HepG2 (cell line): ENCODE results near the gene NID1. TPM values are rescaled to one million over a fixed set of nuclear protein-coding genes. Genes with fewer than 3 reads are reported as not detected.

Experiments
- EP300 ChIP-seq, 3 experiments: sonication (generic) in 1 of 3; formaldehyde crosslinking in 1 of 3; IDR thresholded peaks; 2 replicates each; pipeline versions ENCODE4 v1.5.1 to v1.6.1; 2011 to 2020; ENCODE audit warnings: low read depth in 2 of 3, low read length in 2 of 3, borderline replicate concordance in 1 of 3, improper control_type of control experiment in 1 of 3, mild to moderate bottlenecking in 1 of 3, missing genetic modification reagents in 1 of 3, moderate library complexity in 1 of 3
- FOSL2 ChIP-seq: sonication (generic); formaldehyde crosslinking; IDR thresholded peaks from 2 replicates; pipeline ENCODE4 v1.4.0; 2020; ENCODE audit warnings: missing genetic modification reagents
- GATAD2A ChIP-seq: IDR thresholded peaks from 2 replicates; pipeline ENCODE4 v1.6.1; 2016
- HMG20B ChIP-seq: conservative IDR thresholded peaks from 2 replicates; pipeline ENCODE4 v1.6.1; 2016; ENCODE audit warnings: missing genetic modification reagents, missing compliant biosample characterization
- HNF4A ChIP-seq: sonication (generic); formaldehyde crosslinking; IDR thresholded peaks from 2 replicates; pipeline ENCODE4 v1.4.0; 2020; ENCODE audit warnings: missing genetic modification reagents
- ISL2 ChIP-seq: sonication (generic); formaldehyde crosslinking; IDR thresholded peaks from 2 replicates; pipeline ENCODE4 v1.5.0; 2020; ENCODE audit warnings: missing genetic modification reagents
- PPARG ChIP-seq: conservative IDR thresholded peaks from 2 replicates; pipeline ENCODE4 v1.6.1; 2016; ENCODE audit warnings: missing biosample characterization, missing genetic modification reagents
- SMARCC2 ChIP-seq: fragments of 450-650 bp; IDR thresholded peaks from 2 replicates; pipeline ENCODE4 v1.6.1; 2017; ENCODE audit warnings: antibody characterized with exemption, mild to moderate bottlenecking
- SMC3 ChIP-seq: IDR thresholded peaks from 2 replicates; pipeline ENCODE4 v1.6.1; 2011; ENCODE audit warnings: low read length, improper control_type of control experiment
- ZMYM4 ChIP-seq: sonication (generic); formaldehyde crosslinking; IDR thresholded peaks from 2 replicates; pipeline ENCODE4 v1.8.1; 2023; ENCODE audit warnings: mild to moderate bottlenecking, missing genetic modification reagents
- polyA plus RNA-seq, 8 experiments: library from polyadenylated mRNA; depleted of rRNA in 3 of 8; stranded (reverse) in 7 of 8; unstranded in 1 of 8; fragments of >200 nt; fragmentation: Illumina TruSeq in 4 of 8; extraction: Trizol in 4 of 8; gene quantifications; 2 replicates each; pipeline versions ENCODE4 v1.2.1 to v1.2.3, GENCODE V29; 2011 to 2016; ENCODE audit warnings: low read depth in 4 of 8, missing spikeins in 1 of 8, mixed read lengths in 1 of 8; ENCODE audit not compliant: insufficient read depth in 1 of 8
- total RNA-seq, 5 experiments: library from RNA; depleted of rRNA; stranded (reverse); fragments of >200 nt; fragmentation: Illumina TruSeq; extraction: Trizol; gene quantifications; 2 replicates each; pipeline ENCODE4 v1.2.3, GENCODE V29; 2016; ENCODE audit warnings: low read depth in 1 of 5
- TF ChIP-seq, protein P1 (sequence below): sonication (generic); formaldehyde crosslinking; IDR thresholded peaks from 2 replicates; pipeline ENCODE4 v1.5.1; 2020; ENCODE audit warnings: mild to moderate bottlenecking, missing genetic modification reagents, moderate library complexity
- TF ChIP-seq, protein P2 (sequence below): fragments of 450-650 bp; IDR thresholded peaks from 2 replicates; pipeline ENCODE4 v1.6.1; 2016
- TF ChIP-seq, protein P3 (sequence below): sonication (generic); formaldehyde crosslinking; IDR thresholded peaks from 2 replicates; pipeline ENCODE4 v1.4.0; 2020; ENCODE audit warnings: mild to moderate bottlenecking, missing genetic modification reagents, borderline replicate concordance
- TF ChIP-seq, protein P4 (sequence below): sonication (generic); formaldehyde crosslinking; conservative IDR thresholded peaks from 2 replicates; pipeline ENCODE4 v1.5.0; 2020; ENCODE audit warnings: missing genetic modification reagents
- TF ChIP-seq, protein P5 (sequence below): sonication (generic); formaldehyde crosslinking; IDR thresholded peaks from 2 replicates; pipeline ENCODE4 v1.4.0; 2020; ENCODE audit warnings: mild to moderate bottlenecking, missing genetic modification reagents
- TF ChIP-seq, protein P6 (sequence below): sonication (generic); formaldehyde crosslinking; IDR thresholded peaks from 2 replicates; pipeline ENCODE4 v1.4.0; 2020; ENCODE audit warnings: missing genetic modification reagents, borderline replicate concordance

NID1 gene
- total and polyA plus RNA-seq, 2 of the 13 experiments (the other 11 are each of a cell fraction or from before 2014, with no cell fraction given): 50.2 to 56.1 TPM

DNA sequence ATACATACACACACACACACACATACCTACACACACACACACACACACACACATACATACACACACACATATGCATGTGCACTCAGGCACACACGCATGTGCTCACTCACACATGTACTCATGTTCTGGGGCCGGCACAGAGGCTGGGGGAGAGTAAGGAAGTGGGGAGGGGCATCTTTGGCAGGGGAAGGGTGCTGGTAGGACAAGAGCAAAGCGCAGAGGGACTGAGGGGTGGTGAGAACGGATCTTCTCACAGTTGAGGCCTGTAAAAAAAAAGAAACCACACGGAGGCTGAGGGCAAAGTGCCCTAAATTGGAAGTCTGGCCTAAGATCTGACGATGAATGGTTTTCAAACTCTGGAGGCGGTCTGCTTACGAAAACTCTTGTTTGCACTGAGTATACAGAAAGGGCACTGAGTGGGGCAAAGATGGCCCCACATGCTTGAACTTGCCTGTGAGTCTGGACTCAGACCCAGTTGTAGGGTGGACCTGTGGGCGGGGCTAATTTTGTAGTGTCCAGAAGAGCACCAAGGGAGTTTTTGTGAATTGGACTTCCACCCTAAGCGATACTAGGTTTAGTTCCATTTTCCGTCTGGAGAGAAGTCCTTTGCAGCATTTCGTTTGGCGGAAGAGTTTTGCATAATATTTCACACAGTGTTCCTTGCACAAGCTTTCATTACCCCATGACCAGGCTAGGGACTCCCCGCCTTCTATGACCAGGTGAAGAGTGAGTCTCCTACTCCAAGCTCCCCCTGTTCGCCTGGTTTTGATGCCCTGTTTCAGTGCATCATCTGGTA is 118.9 kb downstream of the NID1 start (continued):
- TF ChIP-seq, protein P1, sequence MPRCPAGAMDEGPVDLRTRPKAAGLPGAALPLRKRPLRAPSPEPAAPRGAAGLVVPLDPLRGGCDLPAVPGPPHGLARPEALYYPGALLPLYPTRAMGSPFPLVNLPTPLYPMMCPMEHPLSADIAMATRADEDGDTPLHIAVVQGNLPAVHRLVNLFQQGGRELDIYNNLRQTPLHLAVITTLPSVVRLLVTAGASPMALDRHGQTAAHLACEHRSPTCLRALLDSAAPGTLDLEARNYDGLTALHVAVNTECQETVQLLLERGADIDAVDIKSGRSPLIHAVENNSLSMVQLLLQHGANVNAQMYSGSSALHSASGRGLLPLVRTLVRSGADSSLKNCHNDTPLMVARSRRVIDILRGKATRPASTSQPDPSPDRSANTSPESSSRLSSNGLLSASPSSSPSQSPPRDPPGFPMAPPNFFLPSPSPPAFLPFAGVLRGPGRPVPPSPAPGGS (CRISPR knock-in tag): no peak
- TF ChIP-seq ISL2 (CRISPR knock-in tag): peak; percentile 68
- TF ChIP-seq, protein P2, sequence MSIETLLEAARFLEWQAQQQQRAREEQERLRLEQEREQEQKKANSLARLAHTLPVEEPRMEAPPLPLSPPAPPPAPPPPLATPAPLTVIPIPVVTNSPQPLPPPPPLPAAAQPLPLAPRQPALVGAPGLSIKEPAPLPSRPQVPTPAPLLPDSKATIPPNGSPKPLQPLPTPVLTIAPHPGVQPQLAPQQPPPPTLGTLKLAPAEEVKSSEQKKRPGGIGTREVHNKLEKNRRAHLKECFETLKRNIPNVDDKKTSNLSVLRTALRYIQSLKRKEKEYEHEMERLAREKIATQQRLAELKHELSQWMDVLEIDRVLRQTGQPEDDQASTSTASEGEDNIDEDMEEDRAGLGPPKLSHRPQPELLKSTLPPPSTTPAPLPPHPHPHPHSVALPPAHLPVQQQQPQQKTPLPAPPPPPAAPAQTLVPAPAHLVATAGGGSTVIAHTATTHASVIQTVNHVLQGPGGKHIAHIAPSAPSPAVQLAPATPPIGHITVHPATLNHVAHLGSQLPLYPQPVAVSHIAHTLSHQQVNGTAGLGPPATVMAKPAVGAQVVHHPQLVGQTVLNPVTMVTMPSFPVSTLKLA: peak; percentile 80
- no peak for TF ChIP-seq SMARCC2
- TF ChIP-seq GATAD2A (CRISPR knock-in tag): peak; percentile 62
- peak; percentile 56 for TF ChIP-seq ZMYM4 (CRISPR knock-in tag)
- no peak for TF ChIP-seq SMC3
- no peak for TF ChIP-seq HMG20B (CRISPR knock-in tag)
- TF ChIP-seq EP300 (IDR thresholded peaks at IDR 0.05; ENCODE audit: low read depth in 2 of 2, low read length in 2 of 2): peak in 1 of 2 experiments; percentile 84; a peak in 1 of 4 replicates
- no peak for TF ChIP-seq EP300 (CRISPR knock-in tag; IDR thresholded peaks at IDR 0.05; ENCODE audit: borderline replicate concordance)
- TF ChIP-seq, protein P3, sequence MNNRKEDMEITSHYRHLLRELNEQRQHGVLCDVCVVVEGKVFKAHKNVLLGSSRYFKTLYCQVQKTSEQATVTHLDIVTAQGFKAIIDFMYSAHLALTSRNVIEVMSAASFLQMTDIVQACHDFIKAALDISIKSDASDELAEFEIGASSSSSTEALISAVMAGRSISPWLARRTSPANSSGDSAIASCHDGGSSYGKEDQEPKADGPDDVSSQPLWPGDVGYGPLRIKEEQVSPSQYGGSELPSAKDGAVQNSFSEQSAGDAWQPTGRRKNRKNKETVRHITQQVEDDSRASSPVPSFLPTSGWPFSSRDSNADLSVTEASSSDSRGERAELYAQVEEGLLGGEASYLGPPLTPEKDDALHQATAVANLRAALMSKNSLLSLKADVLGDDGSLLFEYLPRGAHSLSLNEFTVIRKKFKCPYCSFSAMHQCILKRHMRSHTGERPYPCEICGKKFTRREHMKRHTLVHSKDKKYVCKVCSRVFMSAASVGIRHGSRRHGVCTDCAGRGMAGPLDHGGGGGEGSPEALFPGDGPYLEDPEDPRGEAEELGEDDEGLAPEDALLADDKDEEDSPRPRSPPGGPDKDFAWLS (CRISPR knock-in tag): 0 out of 2 replicates have a peak, but pooled peaks have one; percentile 34
- TF ChIP-seq FOSL2 (CRISPR knock-in tag): peak; percentile 31; the same call in 1 of the 2 replicates
- TF ChIP-seq, protein P4, sequence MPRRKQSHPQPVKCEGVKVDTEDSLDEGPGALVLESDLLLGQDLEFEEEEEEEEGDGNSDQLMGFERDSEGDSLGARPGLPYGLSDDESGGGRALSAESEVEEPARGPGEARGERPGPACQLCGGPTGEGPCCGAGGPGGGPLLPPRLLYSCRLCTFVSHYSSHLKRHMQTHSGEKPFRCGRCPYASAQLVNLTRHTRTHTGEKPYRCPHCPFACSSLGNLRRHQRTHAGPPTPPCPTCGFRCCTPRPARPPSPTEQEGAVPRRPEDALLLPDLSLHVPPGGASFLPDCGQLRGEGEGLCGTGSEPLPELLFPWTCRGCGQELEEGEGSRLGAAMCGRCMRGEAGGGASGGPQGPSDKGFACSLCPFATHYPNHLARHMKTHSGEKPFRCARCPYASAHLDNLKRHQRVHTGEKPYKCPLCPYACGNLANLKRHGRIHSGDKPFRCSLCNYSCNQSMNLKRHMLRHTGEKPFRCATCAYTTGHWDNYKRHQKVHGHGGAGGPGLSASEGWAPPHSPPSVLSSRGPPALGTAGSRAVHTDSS: no peak
- peak; percentile 77 for TF ChIP-seq HNF4A
- TF ChIP-seq, protein P5, sequence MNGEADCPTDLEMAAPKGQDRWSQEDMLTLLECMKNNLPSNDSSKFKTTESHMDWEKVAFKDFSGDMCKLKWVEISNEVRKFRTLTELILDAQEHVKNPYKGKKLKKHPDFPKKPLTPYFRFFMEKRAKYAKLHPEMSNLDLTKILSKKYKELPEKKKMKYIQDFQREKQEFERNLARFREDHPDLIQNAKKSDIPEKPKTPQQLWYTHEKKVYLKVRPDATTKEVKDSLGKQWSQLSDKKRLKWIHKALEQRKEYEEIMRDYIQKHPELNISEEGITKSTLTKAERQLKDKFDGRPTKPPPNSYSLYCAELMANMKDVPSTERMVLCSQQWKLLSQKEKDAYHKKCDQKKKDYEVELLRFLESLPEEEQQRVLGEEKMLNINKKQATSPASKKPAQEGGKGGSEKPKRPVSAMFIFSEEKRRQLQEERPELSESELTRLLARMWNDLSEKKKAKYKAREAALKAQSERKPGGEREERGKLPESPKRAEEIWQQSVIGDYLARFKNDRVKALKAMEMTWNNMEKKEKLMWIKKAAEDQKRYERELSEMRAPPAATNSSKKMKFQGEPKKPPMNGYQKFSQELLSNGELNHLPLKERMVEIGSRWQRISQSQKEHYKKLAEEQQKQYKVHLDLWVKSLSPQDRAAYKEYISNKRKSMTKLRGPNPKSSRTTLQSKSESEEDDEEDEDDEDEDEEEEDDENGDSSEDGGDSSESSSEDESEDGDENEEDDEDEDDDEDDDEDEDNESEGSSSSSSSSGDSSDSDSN (CRISPR knock-in tag): no peak
- TF ChIP-seq PPARG (CRISPR knock-in tag): 0 out of 2 replicates have a peak, but pooled peaks have one; percentile 15
- TF ChIP-seq, protein P6, sequence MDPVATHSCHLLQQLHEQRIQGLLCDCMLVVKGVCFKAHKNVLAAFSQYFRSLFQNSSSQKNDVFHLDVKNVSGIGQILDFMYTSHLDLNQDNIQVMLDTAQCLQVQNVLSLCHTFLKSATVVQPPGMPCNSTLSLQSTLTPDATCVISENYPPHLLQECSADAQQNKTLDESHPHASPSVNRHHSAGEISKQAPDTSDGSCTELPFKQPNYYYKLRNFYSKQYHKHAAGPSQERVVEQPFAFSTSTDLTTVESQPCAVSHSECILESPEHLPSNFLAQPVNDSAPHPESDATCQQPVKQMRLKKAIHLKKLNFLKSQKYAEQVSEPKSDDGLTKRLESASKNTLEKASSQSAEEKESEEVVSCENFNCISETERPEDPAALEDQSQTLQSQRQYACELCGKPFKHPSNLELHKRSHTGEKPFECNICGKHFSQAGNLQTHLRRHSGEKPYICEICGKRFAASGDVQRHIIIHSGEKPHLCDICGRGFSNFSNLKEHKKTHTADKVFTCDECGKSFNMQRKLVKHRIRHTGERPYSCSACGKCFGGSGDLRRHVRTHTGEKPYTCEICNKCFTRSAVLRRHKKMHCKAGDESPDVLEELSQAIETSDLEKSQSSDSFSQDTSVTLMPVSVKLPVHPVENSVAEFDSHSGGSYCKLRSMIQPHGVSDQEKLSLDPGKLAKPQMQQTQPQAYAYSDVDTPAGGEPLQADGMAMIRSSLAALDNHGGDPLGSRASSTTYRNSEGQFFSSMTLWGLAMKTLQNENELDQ: 0 out of 2 replicates have a peak, but pooled peaks have one; percentile 14
